Spinal cord (tissue), 10 donors: ENCODE data around the gene RBM39. TPM values are rescaled to one million over a fixed set of nuclear protein-coding genes. Genes with fewer than 3 reads are reported as not detected.
"Not testable (repeated sequence)": the region's sequence is repeated elsewhere in the genome, so short reads cannot be mapped to it uniquely, and the experiment has no call there.

ENCODE experiments used
- DNase-seq, 6 donors: peaks; one replicate each; pipeline versions ENCODE4 v3.0.0 to v3.0.0-alpha.2; 2013 to 2015; ENCODE audit warnings: low spot score in 6 of 6, low read depth in 4 of 6
- H3K27ac ChIP-seq: one replicate; pipeline ENCODE4 v1.5.1; 2013; ENCODE audit warnings: low read depth, low read length, control low read depth
- H3K27me3 ChIP-seq: one replicate; pipeline ENCODE4 v1.6.1; 2013; ENCODE audit warnings: low read length; ENCODE audit not compliant: control insufficient read depth, insufficient read depth
- H3K36me3 ChIP-seq: one replicate; pipeline ENCODE4 v1.6.1; 2013; ENCODE audit warnings: low read length; ENCODE audit not compliant: control insufficient read depth, insufficient read depth
- H3K4me1 ChIP-seq: one replicate; pipeline ENCODE4 v1.6.1; 2013; ENCODE audit warnings: low read length; ENCODE audit not compliant: control insufficient read depth, insufficient read depth
- H3K4me3 ChIP-seq: one replicate; pipeline ENCODE4 v1.5.1; 2013; ENCODE audit warnings: low read depth, low read length, control low read depth
- H3K9me3 ChIP-seq: one replicate; pipeline ENCODE4 v1.6.1; 2013; ENCODE audit warnings: low read length; ENCODE audit not compliant: control insufficient read depth, insufficient read depth
- WGBS: methylation state at CpG from one replicate; pipeline ENCODE4 v1.1.5; 2013; ENCODE audit warnings: missing lambda C conversion rate; ENCODE audit not compliant: insufficient coverage; 5-methylcytosine and 5-hydroxymethylcytosine counted together
- polyA plus RNA-seq, 2 donors: library from polyadenylated mRNA; unstranded; fragments of 120-200 nt; gene quantifications; one replicate each; pipeline ENCODE4 v1.2.1, GENCODE V29; 2013; ENCODE audit not compliant: insufficient read length in 2 of 2
- total RNA-seq, 2 donors: library from RNA; depleted of rRNA in 1 of 2; stranded (reverse); fragments of 120-200 nt in 1 of 2; fragments of >200 nt in 1 of 2; gene quantifications; one replicate each; pipeline versions ENCODE4 v1.2.3 to v1.2.4, GENCODE V29; 2013 to 2014
- donor health status: healthy.

The RBM39 gene
- total and polyA plus RNA-seq, 4 donors = 289 to 441 (median 352) TPM

- Histone ChIP-seq H3K27me3 (no peaks in the 10 kb centered on the region), H3K4me3 (no peak overlapping the region), H3K36me3 (peaks cover 87% of the 10 kb centered on the region), H3K27ac (no peak overlapping the region), H3K4me1 (no peaks in the 10 kb centered on the region), H3K9me3 (no peaks in the 10 kb centered on the region)
- WGBS = 97% methylated on average over 8 of the region's 13 CpGs
- no peak for DNase-seq
These were observed 21.6 kb downstream of the RBM39 start for GRCh38 chr20:35720165-35721123.

GRCh38 chr20:35719717-35720116 is 22.3 kb downstream of the RBM39 start:
- Histone ChIP-seq H3K36me3 (peaks cover 88% of the 10 kb centered on the region), H3K27ac (no peak overlapping the region), H3K4me1 (no peaks in the 10 kb centered on the region), H3K4me3 (no peak overlapping the region), H3K9me3 (no peaks in the 10 kb centered on the region), H3K27me3 (no peaks in the 10 kb centered on the region)
- WGBS = no CpG with 5 or more reads among the region's 8 CpGs
- no peak for DNase-seq

GRCh38 chr20:35718972-35719635 is 23.0 kb downstream of the RBM39 start:
- no peaks in the 10 kb centered on the region for H3K9me3 ChIP-seq
- 94% methylated on average over 6 of the region's 12 CpGs for WGBS

GRCh38 chr20:35718321-35718720 is 23.7 kb downstream of the RBM39 start:
- 98% methylated on average over 4 of the region's 8 CpGs for WGBS
- peaks cover 83% of the 10 kb centered on the region for H3K36me3 ChIP-seq
- H3K27me3 ChIP-seq, H3K27ac ChIP-seq, DNase-seq, H3K4me1 ChIP-seq, H3K9me3 ChIP-seq, H3K4me3 ChIP-seq: not testable (repeated sequence)

More at GRCh38 chr20:35718972-35719635, 23.0 kb downstream of the RBM39 start:
- no peak for DNase-seq
- H3K27me3 ChIP-seq = no peaks in the 10 kb centered on the region
- H3K4me3 ChIP-seq = no peak overlapping the region
- H3K36me3 ChIP-seq = peaks cover 87% of the 10 kb centered on the region
- H3K4me1 ChIP-seq = no peaks in the 10 kb centered on the region
- no peak overlapping the region for H3K27ac ChIP-seq

- no CpG with 5 or more reads among the region's 4 CpGs for WGBS
- H3K4me3 ChIP-seq = no peak overlapping the region
- H3K27me3 ChIP-seq = no peaks in the 10 kb centered on the region
- H3K4me1 ChIP-seq = no peaks in the 10 kb centered on the region
- H3K9me3 ChIP-seq = no peaks in the 10 kb centered on the region
- H3K27ac ChIP-seq = no peak overlapping the region
- peaks cover 80% of the 10 kb centered on the region for H3K36me3 ChIP-seq
- DNase-seq = no peak
These were observed 25.7 kb downstream of the RBM39 start for GRCh38 chr20:35716330-35716729.

- Histone ChIP-seq H3K27ac (no peak overlapping the region), H3K4me1 (no peaks in the 10 kb centered on the region), H3K27me3 (no peaks in the 10 kb centered on the region), H3K36me3 (peaks cover 73% of the 10 kb centered on the region), H3K4me3 (no peak overlapping the region), H3K9me3 (no peaks in the 10 kb centered on the region)
- DNase-seq = no peak
- 100% methylated on average over 1 of the region's 2 CpGs for WGBS
These were observed 26.4 kb downstream of the RBM39 start for GRCh38 chr20:35715652-35716051.

- Histone ChIP-seq H3K4me1 (no peaks in the 10 kb centered on the region), H3K36me3 (peaks cover 58% of the 10 kb centered on the region)
These were observed 27.9 kb downstream of the RBM39 start for GRCh38 chr20:35714127-35714526.

GRCh38 chr20:35713120-35713519 is 28.9 kb downstream of the RBM39 start:
- H3K9me3 ChIP-seq, H3K27ac ChIP-seq, H3K27me3 ChIP-seq, H3K4me3 ChIP-seq, DNase-seq, H3K4me1 ChIP-seq: not testable (repeated sequence)
- H3K36me3 ChIP-seq = peaks cover 48% of the 10 kb centered on the region
- 90% methylated on average over 2 of the region's 9 CpGs for WGBS

More at GRCh38 chr20:35714127-35714526, 27.9 kb downstream of the RBM39 start:
- H3K9me3 ChIP-seq = no peaks in the 10 kb centered on the region
- no peaks in the 10 kb centered on the region for H3K27me3 ChIP-seq
- no peak overlapping the region for H3K27ac ChIP-seq
- no peak overlapping the region for H3K4me3 ChIP-seq
- no peak for DNase-seq
- WGBS = 92% methylated on average over 2 of the region's 4 CpGs

- no CpG with 5 or more reads among the region's 6 CpGs for WGBS
- no peak overlapping the region for H3K4me3 ChIP-seq
These were observed 30.4 kb downstream of the RBM39 start for GRCh38 chr20:35711588-35712209.

More at GRCh38 chr20:35711588-35712209, 30.4 kb downstream of the RBM39 start:
- Histone ChIP-seq H3K27ac (no peak overlapping the region), H3K27me3 (no peaks in the 10 kb centered on the region), H3K4me1 (no peaks in the 10 kb centered on the region), H3K36me3 (peaks cover 39% of the 10 kb centered on the region), H3K9me3 (no peaks in the 10 kb centered on the region)
- no peak for DNase-seq
